DOHH2 (cell line): Measurements from ENCODE around the gene CALHM2.

ENCODE experiments used
- H3F3A ChIP-seq: fragments of 200-600 bp; sonication (generic), shearing (Covaris generic); 2 replicates; pipeline ENCODE4 v1.6.0; 2016; ENCODE audit warnings: antibody characterized with exemption, mild to moderate bottlenecking; ENCODE audit not compliant: control insufficient read depth, insufficient read depth
- H3K27ac ChIP-seq: fragments of 200-600 bp; sonication (generic); 2 replicates; pipeline ENCODE4 v1.5.1; 2014; ENCODE audit warnings: low read depth, mild to moderate bottlenecking, low read length, moderate library complexity
- H3K27me3 ChIP-seq: fragments of 200-600 bp; sonication (generic); 2 replicates; pipeline ENCODE4 v1.6.1; 2014; ENCODE audit warnings: mild to moderate bottlenecking, low read length, mixed read lengths; ENCODE audit not compliant: control insufficient read depth
- H3K36me3 ChIP-seq: fragments of 200-600 bp; sonication (generic); 2 replicates; pipeline ENCODE4 v1.6.1; 2014; ENCODE audit warnings: mild to moderate bottlenecking, low read length, moderate library complexity, mixed read lengths; ENCODE audit not compliant: control insufficient read depth
- H3K4me1 ChIP-seq: fragments of 200-600 bp; sonication (generic); 2 replicates; pipeline ENCODE4 v1.6.1; 2014; ENCODE audit warnings: mild to moderate bottlenecking, low read length, mixed read lengths; ENCODE audit not compliant: control insufficient read depth
- H3K4me2 ChIP-seq: fragments of 200-600 bp; sonication (generic); 2 replicates; pipeline ENCODE4 v1.6.0; 2014; ENCODE audit warnings: mild to moderate bottlenecking, low read length, moderate library complexity
- H3K4me3 ChIP-seq: fragments of 200-600 bp; sonication (generic); 2 replicates; pipeline ENCODE4 v1.5.1; 2014; ENCODE audit warnings: mild to moderate bottlenecking, low read length, mixed read lengths
- H3K79me2 ChIP-seq: fragments of 200-600 bp; sonication (generic); 2 replicates; pipeline ENCODE4 v1.6.1; 2014; ENCODE audit warnings: mild to moderate bottlenecking, low read length, mixed read lengths; ENCODE audit not compliant: control insufficient read depth
- H3K9me2 ChIP-seq: fragments of 200-600 bp; sonication (generic); replicated peaks from 2 replicates; pipeline ENCODE4 v1.6.1; 2014; ENCODE audit warnings: mild to moderate bottlenecking, low read length, mixed read lengths; ENCODE audit not compliant: control insufficient read depth
- H3K9me3 ChIP-seq: fragments of 200-600 bp; sonication (generic); 2 replicates; pipeline ENCODE4 v1.6.1; 2014; ENCODE audit warnings: antibody characterized with exemption, low read length, mixed read lengths; ENCODE audit not compliant: control insufficient read depth, insufficient read depth
- H4K20me1 ChIP-seq: fragments of 200-600 bp; sonication (generic); 2 replicates; pipeline ENCODE4 v1.6.0; 2014; ENCODE audit warnings: low read depth, mild to moderate bottlenecking, antibody characterized with exemption, low read length, moderate library complexity; ENCODE audit not compliant: control insufficient read depth, insufficient read depth
- CTCF ChIP-seq: fragments of 200-600 bp; sonication (generic); IDR thresholded peaks from one replicate; pipeline ENCODE4 v1.5.1; 2014; ENCODE audit warnings: antibody characterized with exemption, mild to moderate bottlenecking, low read depth, low read length; ENCODE audit not compliant: poor library complexity, severe bottlenecking
- EZH2phosphoT487 ChIP-seq: fragments of 200-600 bp; sonication (generic); IDR thresholded peaks from 2 replicates; pipeline ENCODE4 v1.6.1; 2017; ENCODE audit warnings: borderline replicate concordance, mild to moderate bottlenecking, antibody characterized with exemption, low read length, moderate library complexity, mixed read lengths

CALHM2 gene

GRCh38 chr10:103474077-103474476 is 21.9 kb upstream of the CALHM2 start:
- no peaks in the 10 kb centered on the region for H3K27me3 ChIP-seq
- no peaks in the 10 kb centered on the region for H3K36me3 ChIP-seq
- TF ChIP-seq EZH2phosphoT487: no peak
- no peak for TF ChIP-seq CTCF
- no peak overlapping the region for H3K4me3 ChIP-seq
- H3K9me3 ChIP-seq: no peaks in the 10 kb centered on the region
- peaks cover 62% of the 10 kb centered on the region for H3K4me1 ChIP-seq
- H4K20me1 ChIP-seq: no peaks in the 10 kb centered on the region
- H3K27ac ChIP-seq: no peak overlapping the region
- H3K4me2 ChIP-seq: no peak overlapping the region
- H3F3A ChIP-seq: peaks cover 23% of the 10 kb centered on the region
- no peaks in the 10 kb centered on the region for H3K9me2 ChIP-seq
- H3K79me2 ChIP-seq: no peaks in the 10 kb centered on the region

- Histone ChIP-seq H3K9me2 (no peaks in the 10 kb centered on the region), H4K20me1 (no peaks in the 10 kb centered on the region), H3K27ac (no peak overlapping the region), H3K27me3 (no peaks in the 10 kb centered on the region), H3K79me2 (no peaks in the 10 kb centered on the region), H3K9me3 (no peaks in the 10 kb centered on the region), H3K4me1 (peaks cover 70% of the 10 kb centered on the region), H3K4me3 (no peak overlapping the region), H3K36me3 (no peaks in the 10 kb centered on the region), H3K4me2 (no peak overlapping the region), H3F3A (peaks cover 26% of the 10 kb centered on the region)
- no peak for TF ChIP-seq CTCF
- TF ChIP-seq EZH2phosphoT487: no peak
Observed at GRCh38 chr10:103473261-103473671, 21.1 kb upstream of the CALHM2 start.

- H3K4me2 ChIP-seq: peak overlapping the region; percentile 92
- peaks cover 37% of the 10 kb centered on the region for H3F3A ChIP-seq
- H3K79me2 ChIP-seq: no peaks in the 10 kb centered on the region
- no peaks in the 10 kb centered on the region for H3K9me3 ChIP-seq
- peak overlapping the region; percentile 71 for H3K4me3 ChIP-seq
- H3K9me2 ChIP-seq: no peaks in the 10 kb centered on the region
- peaks cover 80% of the 10 kb centered on the region for H3K4me1 ChIP-seq
- no peaks in the 10 kb centered on the region for H4K20me1 ChIP-seq
- H3K36me3 ChIP-seq: no peaks in the 10 kb centered on the region
- H3K27me3 ChIP-seq: no peaks in the 10 kb centered on the region
- H3K27ac ChIP-seq: peak overlapping the region; percentile 96
- TF ChIP-seq CTCF (no peak), EZH2phosphoT487 (no peak)
Observed at GRCh38 chr10:103472005-103472404, 19.8 kb upstream of the CALHM2 start.
